GM20000 (cell line): Measurements from ENCODE around the gene EFCAB5.
"Not testable (repeated sequence)": the region's sequence is repeated elsewhere in the genome, so short reads cannot be mapped to it uniquely, and the experiment has no call there.

Source experiments
- DNase-seq: peaks from one replicate; pipeline ENCODE4 v3.0.0; 2012; ENCODE audit warnings: low spot score
- TF ChIP-seq, protein P1 (sequence below): IDR thresholded peaks from 2 replicates; pipeline ENCODE4 v1.5.1; 2012; ENCODE audit warnings: mild to moderate bottlenecking, control low read depth; ENCODE audit errors: extremely low read depth, missing control alignments

Gene EFCAB5

DNA sequence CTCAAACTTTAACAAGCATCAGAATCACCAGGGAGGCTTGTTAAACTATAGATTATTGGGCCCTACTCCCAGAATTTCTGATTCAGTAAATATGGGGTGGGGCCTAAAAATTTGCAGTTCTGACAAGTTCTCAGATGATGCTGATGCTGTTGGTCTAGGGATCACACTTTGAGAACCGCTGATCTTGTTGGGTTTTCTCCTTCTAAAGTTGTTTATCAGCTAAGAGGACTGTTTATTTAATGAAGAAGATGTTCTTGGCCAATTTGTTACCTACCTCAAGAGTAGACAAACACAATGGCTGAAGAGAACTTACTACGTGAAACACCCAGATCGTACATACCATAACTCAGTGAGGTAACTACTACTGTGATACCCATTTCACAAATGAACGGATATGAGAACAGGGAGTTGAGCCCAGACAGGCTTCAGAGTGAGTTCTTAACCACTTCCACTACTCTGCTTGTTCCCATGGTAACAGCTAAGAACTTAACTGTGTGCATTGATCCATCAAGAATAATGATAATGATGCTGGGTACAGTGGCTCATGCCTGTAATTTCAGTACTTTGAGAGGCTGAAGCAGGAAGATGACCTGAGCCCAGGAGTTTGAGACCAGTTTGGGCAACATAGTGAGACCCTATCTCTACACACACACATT lies 89.9 kb downstream of the EFCAB5 start:
- DNase-seq, result peak; percentile 17
- TF ChIP-seq, protein P1, sequence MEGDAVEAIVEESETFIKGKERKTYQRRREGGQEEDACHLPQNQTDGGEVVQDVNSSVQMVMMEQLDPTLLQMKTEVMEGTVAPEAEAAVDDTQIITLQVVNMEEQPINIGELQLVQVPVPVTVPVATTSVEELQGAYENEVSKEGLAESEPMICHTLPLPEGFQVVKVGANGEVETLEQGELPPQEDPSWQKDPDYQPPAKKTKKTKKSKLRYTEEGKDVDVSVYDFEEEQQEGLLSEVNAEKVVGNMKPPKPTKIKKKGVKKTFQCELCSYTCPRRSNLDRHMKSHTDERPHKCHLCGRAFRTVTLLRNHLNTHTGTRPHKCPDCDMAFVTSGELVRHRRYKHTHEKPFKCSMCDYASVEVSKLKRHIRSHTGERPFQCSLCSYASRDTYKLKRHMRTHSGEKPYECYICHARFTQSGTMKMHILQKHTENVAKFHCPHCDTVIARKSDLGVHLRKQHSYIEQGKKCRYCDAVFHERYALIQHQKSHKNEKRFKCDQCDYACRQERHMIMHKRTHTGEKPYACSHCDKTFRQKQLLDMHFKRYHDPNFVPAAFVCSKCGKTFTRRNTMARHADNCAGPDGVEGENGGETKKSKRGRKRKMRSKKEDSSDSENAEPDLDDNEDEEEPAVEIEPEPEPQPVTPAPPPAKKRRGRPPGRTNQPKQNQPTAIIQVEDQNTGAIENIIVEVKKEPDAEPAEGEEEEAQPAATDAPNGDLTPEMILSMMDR, result no peak

DNA sequence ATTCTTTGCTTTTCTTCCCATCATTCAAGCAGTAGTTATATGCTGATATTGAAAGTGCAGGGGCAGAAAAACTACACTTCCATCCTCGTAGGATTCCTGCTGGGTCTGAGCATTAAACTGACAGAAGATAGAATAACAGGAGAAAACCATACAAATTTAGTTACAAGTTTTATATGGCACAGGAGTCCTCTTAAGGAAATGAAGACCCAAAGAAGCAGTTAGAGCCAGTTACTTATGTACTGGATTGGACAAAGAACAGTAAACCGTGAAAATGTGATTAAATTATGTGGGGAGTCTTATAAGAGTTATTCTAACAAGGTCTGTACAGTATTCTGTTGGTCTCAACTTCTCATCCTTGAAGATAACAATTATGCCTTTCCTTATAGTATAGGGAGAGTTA lies 93.9 kb downstream of the EFCAB5 start:
- TF ChIP-seq, protein P1, result no peak
- DNase-seq, result no peak

DNA sequence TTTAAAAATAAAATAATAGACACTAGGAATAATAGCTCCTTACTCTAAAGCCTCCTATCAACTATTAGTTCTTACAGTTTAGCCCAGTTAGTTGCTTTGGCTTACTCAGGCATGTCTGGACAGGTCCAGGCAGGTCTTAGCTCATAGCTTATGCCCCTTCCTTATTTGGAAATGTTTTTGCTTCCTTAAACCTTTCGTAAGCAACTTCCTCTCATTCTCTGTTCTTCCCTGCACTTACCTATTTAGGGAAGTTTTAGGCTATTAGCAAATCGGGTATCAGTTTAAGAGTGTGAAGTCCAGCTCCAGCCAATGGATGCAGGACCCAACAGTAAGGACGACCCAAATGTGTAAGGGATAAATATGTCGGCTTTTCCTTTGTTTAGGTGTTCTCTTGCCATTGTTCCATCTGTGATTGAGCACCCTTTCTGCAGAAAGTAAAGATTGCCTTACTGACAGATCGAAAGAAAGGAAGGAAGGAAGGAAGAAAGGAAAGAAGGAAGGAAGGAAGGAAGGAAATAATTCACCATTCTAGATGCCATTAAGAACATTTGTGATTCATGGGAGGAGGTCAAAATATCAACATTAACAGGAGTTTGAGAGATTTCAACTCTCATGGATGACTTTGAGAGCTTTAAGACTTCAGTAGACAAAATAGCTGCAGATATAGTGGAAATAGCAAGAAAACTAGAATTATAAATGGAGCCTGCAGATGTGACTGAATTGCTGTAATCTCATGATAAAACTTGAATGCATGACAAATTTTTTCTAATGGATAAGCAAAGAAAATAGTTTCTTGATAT lies 99.5 kb downstream of the EFCAB5 start:
- not testable (repeated sequence) for DNase-seq

DNA sequence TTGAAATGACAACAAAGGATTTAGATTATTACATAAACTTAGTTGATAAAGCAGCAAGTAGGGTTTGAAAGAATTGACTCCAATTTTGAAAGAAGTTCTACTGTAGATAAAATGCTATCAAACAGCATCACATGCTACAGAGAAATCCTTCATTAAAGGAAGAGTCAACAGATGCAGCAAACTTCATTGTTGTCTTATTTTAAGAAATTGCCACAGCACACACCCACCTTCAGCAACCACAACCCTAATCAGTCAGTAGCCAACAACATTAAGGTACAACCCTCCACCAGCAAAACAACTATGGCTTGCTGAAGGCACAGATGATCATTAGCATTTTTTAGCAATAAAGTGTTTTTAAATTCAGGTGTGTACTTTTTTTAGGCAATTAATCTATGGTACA lies 100.1 kb downstream of the EFCAB5 start:
- no peak for DNase-seq
- TF ChIP-seq, protein P1, result no peak

DNA sequence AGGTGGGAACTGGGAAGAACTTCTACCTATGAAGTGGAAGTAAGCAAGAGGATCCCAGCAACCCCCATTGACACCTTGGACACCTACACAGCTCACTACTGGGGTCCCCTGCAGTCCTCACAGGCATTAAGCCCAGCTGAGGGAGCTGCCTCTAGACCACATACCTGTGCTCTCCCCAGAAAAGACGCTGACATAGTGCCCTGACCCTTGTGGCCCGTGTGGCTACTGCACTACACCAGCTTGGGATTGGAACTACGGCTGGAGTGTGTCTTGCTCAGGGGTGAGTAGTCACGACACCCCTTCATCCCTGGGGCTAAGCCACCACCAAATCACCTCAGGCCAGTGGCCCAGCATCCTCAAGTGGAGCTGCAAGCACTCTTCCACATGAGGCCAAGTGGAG lies 120.9 kb downstream of the EFCAB5 start:
- no peak for DNase-seq
- TF ChIP-seq, protein P1, result no peak

DNA sequence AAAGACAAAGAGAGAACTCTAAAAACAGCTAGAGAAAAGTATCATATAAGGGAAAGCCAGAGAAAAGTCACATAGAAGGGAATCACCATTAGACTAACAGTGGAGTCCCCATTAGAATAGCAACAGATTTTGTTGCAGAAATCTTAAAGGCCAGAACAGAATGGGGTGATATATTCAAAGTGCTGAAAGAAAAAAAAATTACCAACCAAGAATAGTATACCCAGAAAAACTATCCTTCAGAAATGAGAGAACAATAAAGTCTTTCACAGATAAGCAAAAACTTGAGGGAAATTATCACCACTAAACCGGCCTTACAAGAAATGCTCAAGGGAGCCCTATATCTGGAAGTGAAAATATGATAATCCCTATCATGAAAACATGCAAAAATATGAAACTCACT lies 123.3 kb downstream of the EFCAB5 start:
- TF ChIP-seq, protein P1, result no peak
- DNase-seq, result no peak

DNA sequence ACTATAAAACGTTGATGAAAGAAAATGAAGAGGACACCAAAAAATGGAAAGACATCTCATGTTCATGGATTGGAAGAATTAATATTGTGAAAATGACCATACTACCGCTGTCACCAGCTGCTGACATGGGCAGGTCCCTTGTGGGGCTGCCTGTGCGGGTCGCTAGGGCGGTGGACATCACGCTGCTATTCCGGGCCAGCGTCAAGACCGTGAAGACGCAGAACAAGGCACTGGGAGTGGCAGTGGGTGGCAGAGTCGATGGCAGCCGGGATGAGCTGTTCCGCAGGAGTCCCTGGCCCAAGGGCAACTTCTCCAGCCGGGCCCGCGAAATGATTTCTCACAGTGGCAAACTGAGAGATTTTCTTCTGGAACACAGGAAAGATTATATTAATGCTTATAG lies 127.0 kb downstream of the EFCAB5 start:
- TF ChIP-seq, protein P1, result no peak
- DNase-seq, result no peak
